Central memory CD8-positive, alpha-beta T cell (primary cell): ENCODE measurements around the gene MRGPRG.
"Not testable (repeated sequence)": the region's sequence is repeated elsewhere in the genome, so short reads cannot be mapped to it uniquely, and the experiment has no call there.

ENCODE experiments used
- ATAC-seq: fragments of 150-1000 bp; cut with Tn5 transposase; replicated peaks from 2 replicates; pipeline ENCODE4 v1.10.0; 2022; ENCODE audit warnings: mild to moderate bottlenecking, moderate FRiP score, moderate number of reproducible peaks; ENCODE audit not compliant: poor library complexity, severe bottlenecking; ENCODE audit errors: extremely low read depth
- DNase-seq, 2 donors: peaks; one replicate each; pipeline ENCODE4 v3.0.0; 2021; ENCODE audit warnings: low spot score in 2 of 2
- H3K27ac Mint-ChIP-seq: one replicate; pipeline ENCODE4 v1.8.0; 2022; ENCODE audit warnings: low read depth, mild to moderate bottlenecking, moderate library complexity, mixed read lengths
- H3K27me3 Mint-ChIP-seq: one replicate; pipeline ENCODE4 v1.8.0; 2022; ENCODE audit warnings: mixed read lengths
- H3K36me3 Mint-ChIP-seq: one replicate; pipeline ENCODE4 v1.8.0; 2022; ENCODE audit warnings: mild to moderate bottlenecking, moderate library complexity, mixed read lengths; ENCODE audit not compliant: insufficient read depth
- H3K4me1 Mint-ChIP-seq: one replicate; pipeline ENCODE4 v1.8.0; 2022; ENCODE audit warnings: mixed read lengths
- H3K4me3 Mint-ChIP-seq: one replicate; pipeline ENCODE4 v1.8.0; 2022; ENCODE audit warnings: mild to moderate bottlenecking, moderate library complexity, mixed read lengths
- H3K9me3 Mint-ChIP-seq: one replicate; pipeline ENCODE4 v1.8.0; 2022; ENCODE audit warnings: mixed read lengths

The MRGPRG gene, protein sequence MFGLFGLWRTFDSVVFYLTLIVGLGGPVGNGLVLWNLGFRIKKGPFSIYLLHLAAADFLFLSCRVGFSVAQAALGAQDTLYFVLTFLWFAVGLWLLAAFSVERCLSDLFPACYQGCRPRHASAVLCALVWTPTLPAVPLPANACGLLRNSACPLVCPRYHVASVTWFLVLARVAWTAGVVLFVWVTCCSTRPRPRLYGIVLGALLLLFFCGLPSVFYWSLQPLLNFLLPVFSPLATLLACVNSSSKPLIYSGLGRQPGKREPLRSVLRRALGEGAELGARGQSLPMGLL

DNA sequence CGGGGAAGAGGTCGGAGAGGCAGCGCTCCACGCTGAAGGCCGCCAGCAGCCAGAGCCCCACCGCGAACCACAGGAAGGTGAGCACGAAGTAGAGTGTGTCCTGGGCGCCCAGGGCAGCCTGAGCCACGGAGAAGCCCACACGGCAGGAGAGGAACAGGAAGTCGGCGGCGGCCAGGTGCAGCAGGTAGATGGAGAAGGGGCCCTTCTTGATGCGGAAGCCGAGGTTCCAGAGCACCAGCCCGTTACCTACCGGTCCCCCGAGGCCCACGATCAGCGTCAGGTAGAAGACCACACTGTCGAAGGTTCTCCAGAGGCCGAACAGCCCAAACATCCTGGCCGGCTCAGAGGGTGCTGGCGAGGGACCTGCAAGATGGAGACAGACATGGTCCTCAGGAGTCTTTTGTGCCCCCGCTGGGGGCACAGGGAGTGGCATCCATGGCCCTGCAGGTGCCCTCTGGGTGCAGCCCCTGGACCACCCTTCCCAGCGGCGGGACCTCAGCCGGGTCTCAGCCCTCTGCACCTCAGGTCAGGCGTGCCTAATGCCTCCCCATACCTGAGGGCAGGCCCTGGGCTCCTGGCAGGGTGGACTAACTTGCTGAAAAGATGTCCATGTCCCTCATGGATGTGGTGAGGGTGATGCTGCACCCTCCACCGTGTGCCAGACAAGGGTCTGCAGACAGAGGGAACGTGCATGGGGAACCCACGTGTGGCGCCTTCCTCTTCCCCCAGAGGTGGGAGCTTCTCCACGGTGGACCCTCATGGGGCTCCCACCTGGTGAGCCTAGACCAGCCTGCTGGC lies at the start of gene MRGPRG:
Gene MRGPRG (minus strand): TSS at position 331 of the 798 bp plus-strand sequence. CDS start 0 bp downstream, at position 331.
- Mint-ChIP-seq H3K36me3 (peaks cover 2% of the 10 kb centered on the region), H3K4me1 (peaks cover 6% of the 10 kb centered on the region), H3K27me3 (peaks cover 57% of the 10 kb centered on the region), H3K27ac (no peak within 1 kb of the TSS), H3K9me3 (no peaks in the 10 kb centered on the region), H3K4me3 (no peak within 1 kb of the TSS)
- ATAC-seq: no peak
- DNase-seq: no peak

DNA sequence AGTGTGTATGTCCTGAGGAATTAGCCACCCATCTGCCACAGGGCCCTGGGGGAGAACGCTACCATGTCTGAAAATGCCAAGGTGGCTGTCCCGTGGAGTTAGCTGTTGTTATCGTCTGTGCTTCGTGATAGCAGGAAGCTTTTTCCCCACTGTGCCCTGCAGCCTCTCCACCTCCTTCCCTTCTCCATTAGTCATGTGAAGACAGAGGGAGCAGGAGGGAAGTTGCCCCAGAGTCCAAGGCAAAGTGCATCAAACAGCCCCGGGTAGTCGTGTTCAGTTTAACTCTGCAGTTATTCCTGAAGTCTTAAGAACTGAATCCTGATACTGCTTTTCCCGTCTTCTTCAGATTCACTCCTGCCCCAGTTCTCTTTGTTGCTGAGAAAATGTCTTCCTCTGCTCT lies 43.9 kb upstream of the MRGPRG start:
- H3K4me3 Mint-ChIP-seq, H3K4me1 Mint-ChIP-seq, ATAC-seq, H3K27me3 Mint-ChIP-seq, H3K36me3 Mint-ChIP-seq, H3K9me3 Mint-ChIP-seq, H3K27ac Mint-ChIP-seq, DNase-seq: not testable (repeated sequence)

DNA sequence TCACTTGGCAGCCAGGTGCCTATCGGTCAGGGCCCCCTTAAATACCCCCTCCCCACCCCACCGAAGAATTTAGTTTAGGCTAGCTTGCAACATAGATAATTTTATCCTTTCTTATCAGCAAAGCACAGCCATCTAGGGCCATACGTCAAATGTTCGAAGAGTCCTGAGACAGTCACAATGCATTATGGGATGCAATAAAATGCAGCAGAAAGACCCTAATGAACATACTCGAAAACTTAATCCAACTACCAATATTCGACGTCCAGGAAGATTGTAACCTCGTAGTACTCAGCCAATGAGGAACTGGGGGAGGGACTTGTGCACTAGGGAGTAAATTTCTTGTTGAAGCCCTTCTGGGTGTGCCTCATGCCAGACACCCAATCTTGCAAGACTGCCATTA lies 43.2 kb upstream of the MRGPRG start:
- H3K9me3 Mint-ChIP-seq, H3K4me3 Mint-ChIP-seq, H3K4me1 Mint-ChIP-seq, DNase-seq, ATAC-seq, H3K27me3 Mint-ChIP-seq, H3K27ac Mint-ChIP-seq, H3K36me3 Mint-ChIP-seq: not testable (repeated sequence)

DNA sequence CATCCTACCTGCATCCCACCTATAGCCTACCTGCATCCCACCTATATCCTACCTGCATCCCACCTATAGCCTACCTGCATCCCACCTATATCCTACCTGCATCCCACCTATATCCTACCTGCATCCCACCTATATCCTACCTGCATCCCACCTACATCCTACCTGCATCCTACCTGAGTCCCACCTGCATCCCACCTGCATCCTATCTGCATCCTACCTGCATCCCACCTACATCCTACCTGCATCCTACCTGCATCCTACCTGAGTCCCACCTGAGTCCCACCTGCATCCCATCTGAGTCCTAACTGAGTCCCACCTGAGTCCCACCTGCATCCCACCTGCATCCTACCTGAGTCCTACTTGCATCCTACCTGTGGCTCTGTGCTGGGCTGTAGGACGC lies 38.9 kb upstream of the MRGPRG start:
- H3K36me3 Mint-ChIP-seq, H3K4me1 Mint-ChIP-seq, ATAC-seq, DNase-seq, H3K27ac Mint-ChIP-seq, H3K4me3 Mint-ChIP-seq, H3K9me3 Mint-ChIP-seq, H3K27me3 Mint-ChIP-seq: not testable (repeated sequence)

DNA sequence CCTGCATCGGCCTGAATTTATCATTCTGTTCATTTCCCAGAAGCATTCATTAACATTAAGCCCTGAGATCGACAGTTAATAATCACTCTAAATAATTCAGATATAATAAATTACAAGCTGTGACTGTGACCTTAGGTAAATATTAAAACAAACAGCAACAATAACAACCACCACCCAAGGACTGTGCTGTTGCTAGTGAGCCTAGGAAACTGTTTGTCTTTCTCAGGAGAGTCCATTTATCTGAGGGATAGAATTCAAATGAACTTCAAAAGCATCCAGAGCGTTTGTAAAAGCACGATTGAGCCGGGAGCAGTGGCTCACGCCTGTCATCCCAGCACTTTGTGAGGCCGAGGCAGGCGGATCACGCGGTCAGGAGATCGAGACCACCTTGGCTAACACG lies 36.6 kb upstream of the MRGPRG start:
- H3K4me3 Mint-ChIP-seq, DNase-seq, H3K9me3 Mint-ChIP-seq, H3K4me1 Mint-ChIP-seq, H3K27me3 Mint-ChIP-seq, H3K27ac Mint-ChIP-seq, ATAC-seq, H3K36me3 Mint-ChIP-seq: not testable (repeated sequence)

DNA sequence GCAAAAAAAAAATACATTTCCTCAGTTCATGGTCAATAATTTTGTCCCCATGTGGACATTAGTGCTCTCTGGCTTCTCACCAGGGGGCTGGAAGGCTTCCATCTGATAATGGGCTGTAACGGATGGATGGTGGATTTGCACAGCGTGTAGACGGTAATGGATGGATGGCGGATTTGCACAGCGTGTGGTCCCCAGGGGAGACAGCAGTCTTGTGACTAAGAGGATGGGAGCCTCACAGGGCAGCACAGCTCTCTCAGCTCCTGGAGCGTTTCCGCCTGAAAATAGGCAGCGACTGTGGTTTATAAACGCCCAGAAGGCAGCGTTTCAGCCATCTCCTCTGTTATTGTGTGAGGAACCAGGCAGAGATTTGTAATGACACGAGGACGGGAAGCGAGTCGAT lies 36.2 kb upstream of the MRGPRG start:
- ATAC-seq, H3K9me3 Mint-ChIP-seq: not testable (repeated sequence)

DNA sequence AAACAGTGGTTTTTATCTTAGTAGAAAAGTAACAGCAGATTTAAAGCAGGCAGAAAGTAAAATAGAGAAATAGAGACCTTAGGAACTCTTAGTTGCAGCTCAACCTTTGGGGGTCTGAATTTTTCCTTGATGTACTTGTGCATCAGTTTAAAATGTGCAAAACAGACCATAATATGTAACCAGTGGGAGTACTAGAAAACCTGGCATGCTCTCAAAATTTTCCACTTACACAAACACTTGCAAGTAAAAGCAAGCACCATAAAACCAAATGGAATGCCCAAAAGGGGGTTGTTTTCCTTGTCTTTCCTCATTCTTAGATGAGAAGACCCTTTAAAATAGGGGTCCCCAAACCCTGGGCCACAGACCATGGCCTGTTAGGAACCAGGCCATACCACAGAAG lies 26.5 kb upstream of the MRGPRG start:
- H3K4me3 Mint-ChIP-seq: no peak overlapping the region
- DNase-seq (no peak), ATAC-seq (no peak)
- no peaks in the 10 kb centered on the region for H3K9me3 Mint-ChIP-seq
- no peaks in the 10 kb centered on the region for H3K4me1 Mint-ChIP-seq
- no peak overlapping the region for H3K27ac Mint-ChIP-seq
- no peaks in the 10 kb centered on the region for H3K36me3 Mint-ChIP-seq
- peaks cover 36% of the 10 kb centered on the region for H3K27me3 Mint-ChIP-seq

More for the DNA sequence above, 36.2 kb upstream of the MRGPRG start:
- H3K4me3 Mint-ChIP-seq, H3K27me3 Mint-ChIP-seq, H3K27ac Mint-ChIP-seq, H3K36me3 Mint-ChIP-seq, DNase-seq, H3K4me1 Mint-ChIP-seq: not testable (repeated sequence)

DNA sequence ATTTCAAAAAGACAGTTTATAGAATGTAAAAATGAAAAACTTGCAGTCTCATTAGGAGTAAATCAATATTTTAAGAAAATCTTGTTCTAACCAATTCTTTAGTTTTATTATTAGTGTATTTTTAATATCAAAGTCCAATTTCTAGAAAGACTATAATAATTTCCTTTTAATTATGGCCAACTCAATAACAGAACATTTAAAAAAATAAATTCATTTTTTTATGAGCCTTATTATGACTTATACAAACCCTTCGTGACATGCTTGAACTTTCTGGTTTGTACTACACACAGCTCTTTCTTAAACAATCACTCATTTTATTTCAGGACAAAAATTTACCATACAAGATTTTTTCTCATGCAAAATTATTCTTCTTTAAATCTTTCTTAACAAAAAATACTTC lies 25.3 kb upstream of the MRGPRG start:
- Mint-ChIP-seq H3K27me3 (peaks cover 36% of the 10 kb centered on the region), H3K9me3 (no peaks in the 10 kb centered on the region), H3K4me1 (no peaks in the 10 kb centered on the region), H3K36me3 (no peaks in the 10 kb centered on the region), H3K4me3 (no peak overlapping the region), H3K27ac (no peak overlapping the region)
- DNase-seq: no peak
- no peak for ATAC-seq

DNA sequence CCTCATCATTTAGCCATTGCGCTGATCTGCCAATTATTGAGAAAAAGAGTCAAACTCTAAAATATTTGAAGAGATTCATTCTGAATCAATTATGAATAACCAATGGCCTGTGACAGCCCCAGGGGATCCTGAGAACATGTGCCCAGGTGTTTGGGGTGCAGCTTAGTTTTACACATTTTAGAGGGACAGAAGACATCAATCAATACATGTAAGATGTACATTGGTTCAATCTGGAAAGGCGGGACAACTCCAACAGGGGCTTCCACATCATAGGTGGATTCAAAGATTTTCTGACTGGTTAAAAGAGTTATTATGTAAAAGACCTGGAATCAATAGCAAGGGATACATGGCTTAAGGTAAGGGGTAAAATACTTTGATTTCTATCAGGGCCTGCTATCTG lies 18.5 kb upstream of the MRGPRG start:
- DNase-seq (no peak), ATAC-seq (no peak)
- no peaks in the 10 kb centered on the region for H3K36me3 Mint-ChIP-seq
- H3K27ac Mint-ChIP-seq: no peak overlapping the region
- H3K9me3 Mint-ChIP-seq: no peaks in the 10 kb centered on the region
- H3K4me3 Mint-ChIP-seq: no peak overlapping the region
- peaks cover 12% of the 10 kb centered on the region for H3K27me3 Mint-ChIP-seq
- no peaks in the 10 kb centered on the region for H3K4me1 Mint-ChIP-seq

DNA sequence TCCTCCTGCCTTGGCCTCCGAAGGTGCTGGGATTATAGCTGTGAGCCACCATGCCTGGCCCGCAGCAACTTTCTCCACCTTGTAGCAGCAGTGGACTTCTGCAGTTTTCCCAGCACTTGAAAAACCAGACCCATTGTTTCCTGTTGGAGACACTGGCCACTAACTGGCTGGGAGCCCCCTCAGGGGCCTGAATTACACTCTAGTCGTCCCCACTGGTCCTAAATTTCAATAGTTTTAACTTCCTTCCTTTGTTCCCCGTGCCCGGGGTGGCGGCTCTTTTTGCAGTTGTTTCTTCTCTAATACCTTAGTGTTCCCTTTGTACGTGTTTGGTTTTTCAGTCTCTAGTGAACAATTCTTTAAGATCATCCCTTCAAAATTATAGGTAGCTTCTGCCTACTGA lies 16.2 kb upstream of the MRGPRG start:
- no peaks in the 10 kb centered on the region for H3K9me3 Mint-ChIP-seq
- no peak overlapping the region for H3K4me3 Mint-ChIP-seq
- DNase-seq: no peak
- H3K4me1 Mint-ChIP-seq: no peaks in the 10 kb centered on the region
- H3K27ac Mint-ChIP-seq: no peak overlapping the region
- H3K36me3 Mint-ChIP-seq: no peaks in the 10 kb centered on the region
- H3K27me3 Mint-ChIP-seq: peaks cover 12% of the 10 kb centered on the region
- ATAC-seq: no peak

DNA sequence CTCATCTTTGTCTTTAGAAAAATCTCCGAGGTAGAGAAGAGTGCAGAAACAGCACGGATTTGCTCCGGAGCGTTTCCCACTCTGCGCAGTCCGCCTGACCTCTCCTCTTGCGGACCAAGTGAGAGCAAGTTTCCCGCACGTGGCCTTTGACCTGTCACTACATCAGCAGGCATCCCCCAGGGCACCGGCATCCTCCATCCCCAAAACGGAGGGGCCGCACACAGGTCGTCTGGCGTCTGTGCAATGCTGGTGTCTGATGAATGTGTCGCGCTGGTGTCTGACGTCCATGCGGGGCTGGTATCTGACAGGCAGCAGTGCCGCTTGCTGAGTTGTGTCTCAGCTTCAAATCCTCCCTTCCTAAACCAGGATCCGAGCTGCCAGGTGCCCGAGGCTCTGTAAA lies 14.3 kb upstream of the MRGPRG start:
- Mint-ChIP-seq H3K27ac (no peak overlapping the region), H3K4me3 (no peak overlapping the region), H3K4me1 (no peaks in the 10 kb centered on the region), H3K27me3 (peaks cover 17% of the 10 kb centered on the region), H3K9me3 (no peaks in the 10 kb centered on the region), H3K36me3 (peaks cover 2% of the 10 kb centered on the region)
- ATAC-seq: no peak
- no peak for DNase-seq

DNA sequence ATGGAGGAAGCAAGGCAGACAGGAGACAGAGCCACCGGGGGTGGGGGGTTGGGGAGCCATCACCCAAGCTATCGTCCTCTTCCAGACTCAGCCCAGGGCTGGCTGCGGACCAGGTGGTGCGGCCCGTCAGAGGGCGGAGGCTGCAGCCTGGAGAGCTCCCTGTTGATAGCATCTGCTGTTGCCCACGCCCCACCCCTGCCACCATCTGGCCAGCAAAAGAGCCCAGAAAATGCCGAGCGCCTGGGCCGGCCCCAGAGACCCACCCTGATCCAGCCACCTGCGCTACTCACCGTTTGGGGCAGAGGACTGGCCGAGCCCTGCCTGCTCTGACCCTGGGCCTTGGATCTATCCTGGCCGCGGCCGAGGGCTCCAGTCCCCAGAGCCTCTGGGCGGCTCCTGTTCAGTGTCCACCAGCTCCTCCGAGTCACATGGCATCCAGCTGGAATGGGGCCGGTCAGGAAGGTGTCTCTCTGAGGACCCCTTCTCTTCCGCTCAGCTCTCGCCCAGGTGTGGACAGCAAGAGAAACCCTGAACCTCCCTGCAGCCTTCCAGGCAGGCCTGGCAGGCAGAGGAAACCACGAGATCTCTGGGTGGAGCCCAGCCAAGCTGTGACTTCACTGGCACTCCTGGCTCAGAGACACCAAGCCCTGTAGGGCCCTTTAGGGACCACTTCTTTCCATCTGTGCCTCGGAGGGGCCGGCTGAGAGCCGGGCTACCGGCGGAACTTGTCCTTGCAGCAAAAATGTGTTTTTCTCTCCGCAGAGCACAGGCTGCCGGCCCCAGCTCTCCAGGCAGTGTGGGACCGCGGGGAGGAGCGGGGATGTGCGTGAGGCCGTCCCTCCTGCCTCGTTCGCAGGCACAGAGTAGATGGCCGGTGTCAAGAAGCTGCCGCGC lies 13.5 kb upstream of the MRGPRG start, which contains the start of gene MRGPRE:
Gene MRGPRE (minus strand): TSS at position 567 of the 894 bp plus-strand sequence. CDS start 3,618 bp downstream, outside the sequence.
- Mint-ChIP-seq H3K27ac (no peak within 1 kb of the TSS), H3K4me1 (no peaks in the 10 kb centered on the region), H3K27me3 (peaks cover 25% of the 10 kb centered on the region), H3K9me3 (no peaks in the 10 kb centered on the region), H3K4me3 (no peak within 1 kb of the TSS), H3K36me3 (peaks cover 2% of the 10 kb centered on the region)
- ATAC-seq (no peak), DNase-seq (no peak)
